Endothelial cell of umbilical vein (primary cell): Measurements from ENCODE around the gene XPO6. TPM values are rescaled to one million over a fixed set of nuclear protein-coding genes. Genes with fewer than 3 reads are reported as not detected.

Experiments
- BruUV-seq: library from RNA; stranded (reverse); fragments of 400-500 nt; replicated peaks from 2 replicates; lab custom pipeline; 2021; lab: Mats Ljungman, UMichigan
- CTCF ChIA-PET: fragments of 300-600, 350-600 bp; sonication (Branson Sonifier 250); formaldehyde crosslinking; loops from one replicate; lab custom pipeline; 2021; ENCODE audit warnings: antibody characterized with exemption, inconsistent platforms; lab: Charles Lee
- POLR2A ChIA-PET: fragments of 300-600, 350-600 bp; sonication (Branson Sonifier 250); formaldehyde crosslinking; loops from one replicate; lab custom pipeline; 2021; ENCODE audit warnings: antibody characterized with exemption, inconsistent platforms; lab: Charles Lee
- DNase-seq: peaks from one replicate; pipeline ENCODE4 v3.0.0-alpha.2; 2011; ENCODE audit warnings: low read depth, low spot score
- FAIRE-seq: peaks from 2 replicates; lab custom pipeline; 2011; peaks lifted over from hg19 to GRCh38; lab: Jason Lieb, UNC
- H2AFZ ChIP-seq: 2 replicates; pipeline ENCODE4 v1.6.0; 2012; ENCODE audit warnings: low read depth, low read length, control low read depth, inconsistent platforms
- H3K27ac ChIP-seq: 2 replicates; pipeline ENCODE4 v1.5.1; 2011; ENCODE audit warnings: low read depth, mild to moderate bottlenecking, control low read depth, low read length, moderate library complexity; ENCODE audit not compliant: insufficient read depth
- H3K27me3 ChIP-seq, 2 experiments: 2 replicates each; pipeline versions ENCODE4 v1.6.0 to v1.6.1; 2011; ENCODE audit warnings: low read length in 2 of 2, mixed read lengths in 1 of 2; ENCODE audit not compliant: control insufficient read depth in 2 of 2, insufficient read depth in 2 of 2
- H3K36me3 ChIP-seq, 2 experiments: 2 replicates in 1 of 2; 3 replicates in 1 of 2; pipeline ENCODE4 v1.5.1; 2011; ENCODE audit warnings: low read length in 2 of 2, mild to moderate bottlenecking in 1 of 2, moderate library complexity in 1 of 2; ENCODE audit not compliant: control insufficient read depth in 2 of 2, insufficient read depth in 2 of 2; ENCODE audit errors: extremely low read depth in 1 of 2
- H3K4me1 ChIP-seq: 3 replicates; pipeline ENCODE4 v1.5.1; 2011; ENCODE audit warnings: mild to moderate bottlenecking, low read length; ENCODE audit not compliant: control insufficient read depth, insufficient read depth; ENCODE audit errors: extremely low read depth
- H3K4me2 ChIP-seq: 2 replicates; pipeline ENCODE4 v1.6.1; 2011; ENCODE audit warnings: low read length, control low read depth, mixed read lengths; ENCODE audit not compliant: insufficient read depth
- H3K4me3 ChIP-seq, 3 experiments: fragments of 200-600 bp in 1 of 3; sonication (generic), shearing (Covaris generic) in 1 of 3; replicated peaks in 1 of 3; 2 replicates each; pipeline ENCODE4 v1.5.1; 2011 to 2016; ENCODE audit warnings: control low read depth in 3 of 3, low read length in 3 of 3, mild to moderate bottlenecking in 2 of 3, inconsistent platforms in 1 of 3, low read depth in 1 of 3, moderate library complexity in 1 of 3; ENCODE audit not compliant: insufficient read depth in 1 of 3
- H3K79me2 ChIP-seq: 2 replicates; pipeline ENCODE4 v1.6.0; 2012; ENCODE audit warnings: low read length, inconsistent platforms; ENCODE audit not compliant: control insufficient read depth, insufficient read depth
- H3K9ac ChIP-seq: replicated peaks from 2 replicates; pipeline ENCODE3; 2011; ENCODE audit warnings: low read length, control low read depth; ENCODE audit not compliant: insufficient read depth; ENCODE audit errors: extremely low read depth
- H3K9me1 ChIP-seq: replicated peaks from 3 replicates; pipeline ENCODE4 v1.6.0; 2011; ENCODE audit warnings: mild to moderate bottlenecking, low read length; ENCODE audit not compliant: control insufficient read depth, insufficient read depth; ENCODE audit errors: extremely low read depth
- H3K9me3 ChIP-seq: replicated peaks from 2 replicates; pipeline ENCODE4 v1.5.1; 2012; ENCODE audit warnings: low read length, inconsistent platforms; ENCODE audit not compliant: control insufficient read depth, insufficient read depth
- H4K20me1 ChIP-seq: replicated peaks from 2 replicates; pipeline ENCODE3; 2011; ENCODE audit warnings: mild to moderate bottlenecking, low read length; ENCODE audit not compliant: control insufficient read depth, insufficient read depth; ENCODE audit errors: extremely low read depth
- EZH2 ChIP-seq: IDR thresholded peaks from 2 replicates; pipeline ENCODE4 v1.6.1; 2012; ENCODE audit warnings: borderline replicate concordance, low read depth, mild to moderate bottlenecking, moderate library complexity, low read length, inconsistent platforms; ENCODE audit not compliant: severe bottlenecking
- FOS ChIP-seq: IDR thresholded peaks from 2 replicates; pipeline ENCODE4 v1.6.1; 2011; ENCODE audit warnings: mild to moderate bottlenecking, low read length, moderate library complexity, borderline replicate concordance; ENCODE audit not compliant: insufficient read depth
- GATA2 ChIP-seq: IDR thresholded peaks from 2 replicates; pipeline ENCODE4 v1.7.0; 2011; ENCODE audit warnings: low read depth, mild to moderate bottlenecking, moderate library complexity, mixed read lengths, low read length; ENCODE audit not compliant: insufficient read length, insufficient read depth
- JUN ChIP-seq: IDR thresholded peaks from 2 replicates; pipeline ENCODE4 v1.6.1; 2011; ENCODE audit warnings: borderline replicate concordance, low read depth; ENCODE audit not compliant: insufficient read length, insufficient read depth
- MYC ChIP-seq: IDR thresholded peaks from one replicate; pipeline ENCODE4 v1.6.1; 2011; ENCODE audit warnings: mild to moderate bottlenecking, low read depth, low read length
- POLR2A ChIP-seq: IDR thresholded peaks from 2 replicates; pipeline ENCODE4 v1.6.1; 2012; ENCODE audit warnings: low read depth, mild to moderate bottlenecking, control low read depth, low read length
- POLR2AphosphoS5 ChIP-seq: IDR thresholded peaks from 2 replicates; pipeline ENCODE4 v1.6.1; 2012; ENCODE audit warnings: low read depth, mild to moderate bottlenecking, control low read depth, low read length, moderate library complexity; ENCODE audit not compliant: insufficient read depth
- dilution Hi-C: fragments of 300-500 bp; cut with MboI; formaldehyde crosslinking; loops from one replicate; pipeline ENCODE4 v1.15.0; 2019; ENCODE audit warnings: low sequenced_read_pairs; ENCODE audit not compliant: extremely low pct_ligation_motif_present
- intact Hi-C: fragments of 100-400 bp; cut with micrococcal nuclease; formaldehyde crosslinking; loops from one replicate; pipeline ENCODE4 v1.10.0; 2022
- polyA plus RNA-seq, 4 experiments: library from polyadenylated mRNA; depleted of rRNA in 3 of 4; stranded (reverse) in 3 of 4; unstranded in 1 of 4; fragments of >200 nt; gene quantifications; 2 replicates each; pipeline versions ENCODE4 v1.2.1 to v1.2.3, GENCODE V29; 2011 to 2012; ENCODE audit warnings: missing spikeins in 1 of 4
- total RNA-seq: library from RNA; stranded (reverse); gene quantifications from 2 replicates; pipeline ENCODE4 v1.2.3, GENCODE V29; 2021
- TF ChIP-seq, protein P1 (sequence below): IDR thresholded peaks from 2 replicates; pipeline ENCODE4 v1.6.1; 2011; ENCODE audit not compliant: insufficient read depth, insufficient read length
- TF ChIP-seq, protein P2 (sequence below), 2 donors: IDR thresholded peaks; 1 replicate in 1 of 2; 2 replicates in 1 of 2; pipeline ENCODE4 v1.5.1; 2011; ENCODE audit warnings: low read length in 2 of 2, mild to moderate bottlenecking in 2 of 2, moderate library complexity in 2 of 2, control low read depth in 1 of 2, inconsistent platforms in 1 of 2, low read depth in 1 of 2; ENCODE audit not compliant: insufficient read depth in 1 of 2; ENCODE audit errors: extremely low read depth in 1 of 2

XPO6 gene
- total and polyA plus RNA-seq, 2 donors (not counting 3 experiments of a cell fraction or from before 2014, with no cell fraction given): 170 to 272 TPM

DNA sequence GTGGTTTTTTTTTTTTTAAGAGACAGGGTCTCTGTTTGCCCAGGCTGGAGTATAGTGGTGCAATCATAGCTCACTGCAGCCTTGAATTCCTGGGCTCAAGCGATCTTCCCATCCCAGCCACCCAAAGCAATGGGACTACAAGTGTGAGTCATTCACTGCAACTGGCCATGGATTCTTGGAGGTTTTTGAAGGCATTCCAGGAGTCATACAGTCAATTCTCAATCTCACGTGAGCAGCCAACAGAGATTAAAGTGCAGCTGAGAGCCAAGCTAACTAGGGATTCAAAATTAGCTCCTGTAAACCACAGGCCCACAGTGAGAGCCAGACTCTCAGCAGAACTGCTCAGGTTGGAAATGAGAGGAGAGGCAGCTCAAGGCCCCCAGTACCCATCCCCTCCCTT is 30.2 kb downstream of the XPO6 start:
- Histone ChIP-seq H3K4me1 (peaks cover 22% of the 10 kb centered on the region), H3K36me3 (peaks cover 4 to 5% of the 10 kb centered on the region in 2 experiments), H3K4me3 (no peak overlapping the region), H3K27ac (peak overlapping the region; percentile 62), H3K79me2 (peaks cover 99% of the 10 kb centered on the region), H4K20me1 (peaks cover 5% of the 10 kb centered on the region), H3K9me1 (no peaks in the 10 kb centered on the region), H3K9ac (no peak overlapping the region), H2AFZ (no peak overlapping the region), H3K27me3 (no peaks in the 10 kb centered on the region), H3K4me2 (no peak overlapping the region), H3K9me3 (no peaks in the 10 kb centered on the region)
- ChIA-PET CTCF (interaction anchor here (1.0 to 1.8 kb wide), 7 partner anchors 8 to 37 kb away, joined by 3 to 6 read pairs (median 4); no protein-coding TSS in a partner anchor), POLR2A (no interaction called here)
- TF ChIP-seq EZH2 (no peak), FOS (peak; percentile 73), GATA2 (no peak), JUN (peak; percentile 71), POLR2A (no peak), MYC (no peak), POLR2AphosphoS5 (peak; percentile 30)
- TF ChIP-seq, protein P1, sequence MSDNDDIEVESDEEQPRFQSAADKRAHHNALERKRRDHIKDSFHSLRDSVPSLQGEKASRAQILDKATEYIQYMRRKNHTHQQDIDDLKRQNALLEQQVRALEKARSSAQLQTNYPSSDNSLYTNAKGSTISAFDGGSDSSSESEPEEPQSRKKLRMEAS: no peak
- TF ChIP-seq, protein P2, sequence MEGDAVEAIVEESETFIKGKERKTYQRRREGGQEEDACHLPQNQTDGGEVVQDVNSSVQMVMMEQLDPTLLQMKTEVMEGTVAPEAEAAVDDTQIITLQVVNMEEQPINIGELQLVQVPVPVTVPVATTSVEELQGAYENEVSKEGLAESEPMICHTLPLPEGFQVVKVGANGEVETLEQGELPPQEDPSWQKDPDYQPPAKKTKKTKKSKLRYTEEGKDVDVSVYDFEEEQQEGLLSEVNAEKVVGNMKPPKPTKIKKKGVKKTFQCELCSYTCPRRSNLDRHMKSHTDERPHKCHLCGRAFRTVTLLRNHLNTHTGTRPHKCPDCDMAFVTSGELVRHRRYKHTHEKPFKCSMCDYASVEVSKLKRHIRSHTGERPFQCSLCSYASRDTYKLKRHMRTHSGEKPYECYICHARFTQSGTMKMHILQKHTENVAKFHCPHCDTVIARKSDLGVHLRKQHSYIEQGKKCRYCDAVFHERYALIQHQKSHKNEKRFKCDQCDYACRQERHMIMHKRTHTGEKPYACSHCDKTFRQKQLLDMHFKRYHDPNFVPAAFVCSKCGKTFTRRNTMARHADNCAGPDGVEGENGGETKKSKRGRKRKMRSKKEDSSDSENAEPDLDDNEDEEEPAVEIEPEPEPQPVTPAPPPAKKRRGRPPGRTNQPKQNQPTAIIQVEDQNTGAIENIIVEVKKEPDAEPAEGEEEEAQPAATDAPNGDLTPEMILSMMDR (IDR thresholded peaks at IDR 0.05; ENCODE audit: extremely low read depth in 1 of 2, insufficient read depth in 1 of 2, low read depth in 1 of 2, low read length in 2 of 2): no peak
- BruUV-seq: no TSS peak
- FAIRE-seq (peak; percentile 88), DNase-seq (peak; percentile 82)
- intact Hi-C loops: loop anchor here (2.0 kb wide), 1 partner anchor 29 kb away; the partner anchor contains the start of gene XPO6
- dilution Hi-C loops: no loop called here
